ENCODE results near the gene POLR2C. TPM values are rescaled to one million over a fixed set of nuclear protein-coding genes. Genes with fewer than 3 reads are reported as not detected.

Gene POLR2C
- total RNA-seq, 1 donor from 2014 or later = 37.3 TPM

DNA sequence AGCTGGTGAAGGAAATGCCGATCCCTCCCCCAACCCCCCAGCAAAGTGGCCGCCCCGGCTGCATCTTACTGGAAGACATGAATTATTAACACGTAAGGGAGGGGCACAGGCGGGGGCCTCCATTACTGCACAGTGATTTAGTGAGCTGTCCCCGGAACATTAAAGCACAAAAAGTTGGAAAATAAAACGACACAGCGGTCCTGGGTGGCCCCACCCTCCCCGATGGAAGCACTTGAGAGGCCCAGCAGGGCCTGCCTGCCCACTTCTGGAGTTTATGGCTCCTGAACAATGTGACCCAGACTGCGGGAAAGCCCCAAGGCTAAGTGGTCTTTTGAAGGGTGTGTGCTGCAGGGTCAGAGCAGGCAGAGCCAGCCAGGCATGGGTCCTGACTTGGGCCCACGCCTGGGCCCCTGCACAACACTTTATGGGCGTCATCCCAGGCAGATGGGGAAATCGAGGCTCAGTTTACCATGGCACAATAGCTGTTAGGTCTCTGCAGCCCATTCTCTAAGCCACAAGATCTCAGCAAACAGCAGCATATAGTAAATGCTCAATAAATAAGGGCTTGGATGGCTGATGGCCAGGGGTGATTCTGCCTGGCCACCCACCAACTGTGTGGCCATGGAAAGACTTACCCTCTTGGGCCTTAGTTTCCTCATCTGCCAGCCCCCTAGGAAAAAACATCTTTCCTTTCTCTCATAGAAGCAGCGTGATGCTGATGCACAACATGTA lies 51.1 kb downstream of the POLR2C start:
- intact Hi-C loops (cut with micrococcal nuclease) = loop anchor here (10.0 kb wide), 1 partner anchor 49 kb away; the partner anchor contains the start of gene POLR2C
- ATAC-seq (no peak), DNase-seq (no peak)

DNA sequence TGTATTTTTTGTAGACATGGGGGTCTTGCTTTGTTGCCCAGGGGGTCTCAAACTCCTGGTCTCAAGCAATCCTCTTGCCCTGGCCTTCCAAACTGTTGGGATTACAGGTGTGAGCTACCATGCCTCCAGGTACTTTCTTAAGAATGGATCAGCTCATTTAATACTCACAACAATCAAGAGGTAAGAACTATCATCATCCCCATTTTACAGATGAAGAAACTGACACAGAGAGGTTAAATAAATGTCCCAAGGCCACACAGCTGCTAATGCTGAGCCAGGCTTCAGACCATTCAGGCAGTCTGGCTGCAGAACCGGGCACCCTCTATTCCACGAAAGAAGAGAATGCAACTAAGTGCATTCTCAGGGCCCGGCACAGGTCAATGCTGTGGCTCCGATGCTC lies 51.9 kb downstream of the POLR2C start:
- DNase-seq (no peak), ATAC-seq (no peak)
- intact Hi-C loops (cut with micrococcal nuclease) = loop anchor here (10.0 kb wide), 1 partner anchor 50 kb away; the partner anchor contains the start of gene POLR2C

DNA sequence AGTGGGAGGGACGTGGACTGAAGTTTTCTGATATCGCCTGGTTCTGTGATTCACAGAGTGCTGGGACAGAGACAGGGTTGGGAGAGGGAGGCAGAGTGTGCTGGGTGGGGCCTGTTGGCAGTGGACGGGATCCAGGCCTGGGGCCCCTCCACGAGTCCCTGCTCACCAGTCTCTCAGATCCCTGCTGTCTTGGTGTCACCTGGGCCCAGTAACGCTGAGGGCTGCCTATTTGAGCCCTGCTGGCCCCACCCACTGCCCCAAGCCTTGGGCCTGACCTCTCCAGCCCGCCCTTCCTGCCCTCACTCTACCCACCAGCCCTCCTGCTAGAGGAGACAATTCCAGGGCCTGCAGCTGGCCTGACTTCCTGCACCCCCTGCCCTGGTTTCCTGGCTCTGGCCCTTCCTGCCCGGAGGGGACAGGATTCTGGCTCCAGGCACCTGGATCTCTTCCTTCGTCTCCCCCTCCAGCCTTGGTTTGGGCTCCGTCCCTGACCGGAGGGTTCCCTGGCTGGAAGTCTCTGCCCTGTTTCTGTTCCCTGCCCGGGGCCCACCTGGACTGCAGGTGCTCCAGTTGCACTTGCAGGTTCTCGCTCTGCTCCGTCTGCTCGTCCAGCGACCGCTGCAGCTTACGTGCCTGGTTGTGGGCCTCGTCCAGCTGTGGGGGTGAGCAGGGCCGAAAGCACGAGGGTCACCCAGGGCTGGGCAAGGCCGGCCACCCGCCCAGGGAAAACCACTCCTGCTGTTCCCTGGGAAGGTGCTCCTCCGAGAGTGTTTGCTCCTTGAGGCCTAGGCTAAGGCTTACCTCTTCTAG lies 52.5 kb downstream of the POLR2C start:
- DNase-seq = no peak
- intact Hi-C loops (cut with micrococcal nuclease) = loop anchor here (10.0 kb wide), 1 partner anchor 50 kb away; the partner anchor contains the start of gene POLR2C
- ATAC-seq = peak; percentile 31

DNA sequence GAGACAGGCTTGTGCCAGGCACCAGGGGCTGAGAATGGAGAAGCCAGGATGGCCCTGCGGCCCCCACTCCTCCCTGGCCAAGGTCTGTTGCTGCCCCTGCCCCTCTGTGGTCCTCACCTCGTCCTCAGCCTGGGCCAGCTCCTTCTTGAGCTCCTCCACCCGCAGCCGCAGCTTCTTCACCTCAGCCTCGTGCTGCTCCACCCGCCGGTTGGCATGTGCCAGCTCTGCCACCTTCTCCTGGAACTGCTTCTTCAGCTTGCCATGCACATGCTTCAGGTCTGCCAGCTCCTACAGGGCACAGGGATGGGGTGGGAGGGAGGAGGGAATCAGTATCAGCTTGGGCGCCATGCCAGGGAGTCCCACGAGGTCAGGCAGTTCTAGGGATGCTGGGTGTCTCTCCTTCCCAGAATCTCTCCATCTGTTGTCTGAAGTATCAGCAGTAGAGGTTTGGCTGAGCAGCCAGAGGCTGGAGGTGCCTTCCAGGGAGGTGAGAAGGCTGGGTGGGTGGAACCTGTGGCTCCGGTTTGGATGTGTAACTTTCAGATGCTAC lies 53.8 kb downstream of the POLR2C start:
- no peak for DNase-seq
- intact Hi-C loops (cut with micrococcal nuclease) = loop anchor here (10.0 kb wide), 1 partner anchor 51 kb away; the partner anchor contains the start of gene POLR2C
- ATAC-seq = no peak

DNA sequence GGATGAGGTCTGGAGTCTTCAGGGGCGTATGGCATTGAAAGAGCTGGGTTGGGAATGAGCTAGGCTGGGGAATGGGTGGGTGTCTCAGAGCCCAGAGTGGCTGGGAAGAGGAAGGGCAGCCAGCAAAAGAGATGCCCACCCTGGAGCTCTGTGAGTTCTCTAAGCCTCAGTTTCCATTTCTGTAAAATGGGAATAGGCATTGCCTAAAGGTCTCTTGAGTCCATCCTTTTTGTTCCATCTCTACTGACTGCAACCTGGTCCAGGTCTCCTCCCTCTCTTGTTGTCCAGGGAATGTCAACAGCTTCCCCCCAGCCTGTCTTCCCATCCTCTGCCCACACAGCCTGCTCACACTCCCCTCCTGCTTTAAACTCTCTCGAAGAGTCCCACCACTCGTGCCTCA lies 54.3 kb downstream of the POLR2C start:
- intact Hi-C loops (cut with micrococcal nuclease) = loop anchor here (10.0 kb wide), 1 partner anchor 52 kb away; the partner anchor contains the start of gene POLR2C
- no peak for ATAC-seq
- DNase-seq = no peak

DNA sequence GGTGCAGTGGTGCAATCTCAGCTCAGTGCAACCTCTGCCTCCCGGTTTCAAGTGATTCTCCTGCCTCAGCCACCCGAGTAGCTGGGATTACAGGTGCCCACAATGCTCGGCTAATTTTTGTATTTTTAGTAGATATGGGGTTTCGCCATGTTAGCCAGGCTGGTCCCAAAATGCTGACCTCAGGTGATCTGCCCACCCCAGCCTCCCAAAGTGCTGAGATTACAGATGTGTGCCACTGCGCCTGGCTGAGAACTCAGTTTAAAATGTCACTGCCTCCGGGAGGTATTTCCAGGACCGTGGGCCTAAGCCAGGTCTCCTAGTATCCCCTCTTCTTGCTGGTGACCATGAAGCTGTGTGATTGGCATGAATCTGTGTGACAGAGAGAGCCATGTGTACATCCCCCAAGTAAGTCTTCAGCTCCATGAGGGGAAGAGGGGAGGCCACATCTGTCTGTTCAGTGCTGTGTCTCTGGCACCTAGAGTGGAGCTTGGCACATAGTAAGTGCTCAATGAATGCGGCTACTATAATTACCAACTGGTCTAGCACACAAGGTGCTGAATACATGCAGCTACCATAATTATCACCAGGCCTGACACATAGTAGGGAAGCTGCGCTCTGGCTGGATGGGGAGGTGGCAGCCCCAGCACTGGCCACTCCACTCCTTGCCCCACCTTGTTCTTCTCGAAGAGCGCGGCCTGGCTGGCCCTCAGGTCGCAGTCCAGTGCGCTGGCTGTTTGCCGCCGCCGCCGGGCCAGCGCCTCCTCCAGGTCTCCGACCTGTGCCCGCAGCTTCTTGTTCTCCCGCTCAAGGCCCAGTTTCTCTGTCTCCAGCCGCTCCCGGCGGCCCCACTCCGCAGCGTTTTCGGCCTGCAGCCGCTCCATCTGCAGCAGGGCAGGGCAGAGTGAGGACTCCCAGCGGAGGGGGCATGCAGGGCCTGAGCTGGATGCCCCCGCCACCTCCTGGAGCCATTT lies 55.2 kb downstream of the POLR2C start:
- ATAC-seq = no peak
- DNase-seq = no peak
- intact Hi-C loops (cut with micrococcal nuclease) = loop anchor here (10.0 kb wide), 1 partner anchor 53 kb away; the partner anchor contains the start of gene POLR2C

DNA sequence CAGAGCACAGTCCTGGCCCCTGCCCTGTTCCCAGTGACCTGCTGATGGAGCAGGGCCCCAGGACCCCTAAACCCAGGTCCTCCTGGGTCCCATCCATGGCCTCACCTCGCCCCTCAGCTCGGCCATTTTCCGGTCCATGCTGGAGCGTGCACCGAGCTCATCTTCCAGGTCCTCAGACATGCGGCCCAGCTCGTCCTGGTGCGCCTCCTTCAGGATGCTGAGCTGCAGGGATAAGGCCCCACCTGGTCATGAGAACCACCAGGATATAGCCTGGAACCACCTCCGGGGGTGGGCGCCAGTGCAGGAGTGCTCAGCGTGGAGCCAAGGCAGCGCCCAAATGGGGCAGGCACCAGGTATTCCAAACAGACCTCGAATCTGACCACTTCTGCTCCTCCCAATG lies 56.0 kb downstream of the POLR2C start:
- DNase-seq (no peak), ATAC-seq (no peak)
- intact Hi-C loops (cut with micrococcal nuclease) = loop anchor here (10.0 kb wide), 1 partner anchor 54 kb away; the partner anchor contains the start of gene POLR2C

DNA sequence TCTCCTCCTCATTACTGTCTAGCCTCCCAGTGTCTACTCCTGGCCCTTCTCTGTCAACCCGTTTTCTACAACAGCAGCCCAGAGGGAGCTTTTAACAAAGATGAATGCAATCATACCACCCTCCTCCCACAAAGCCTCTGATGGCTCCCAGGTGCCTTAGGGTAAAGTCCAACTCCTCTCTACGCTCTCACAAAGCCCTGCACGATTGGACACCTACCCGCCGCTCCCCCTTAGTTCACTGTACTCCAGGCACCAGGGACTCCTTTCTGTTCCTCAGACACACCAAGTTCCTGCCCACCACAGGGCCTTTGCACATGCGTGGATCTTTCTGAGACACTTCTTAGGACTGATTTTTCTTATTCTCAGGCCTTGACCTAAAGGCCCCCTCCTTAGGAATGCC lies 56.4 kb downstream of the POLR2C start:
- no peak for DNase-seq
- intact Hi-C loops (cut with micrococcal nuclease) = loop anchor here (10.0 kb wide), 1 partner anchor 54 kb away; the partner anchor contains the start of gene POLR2C
- ATAC-seq = no peak

DNA sequence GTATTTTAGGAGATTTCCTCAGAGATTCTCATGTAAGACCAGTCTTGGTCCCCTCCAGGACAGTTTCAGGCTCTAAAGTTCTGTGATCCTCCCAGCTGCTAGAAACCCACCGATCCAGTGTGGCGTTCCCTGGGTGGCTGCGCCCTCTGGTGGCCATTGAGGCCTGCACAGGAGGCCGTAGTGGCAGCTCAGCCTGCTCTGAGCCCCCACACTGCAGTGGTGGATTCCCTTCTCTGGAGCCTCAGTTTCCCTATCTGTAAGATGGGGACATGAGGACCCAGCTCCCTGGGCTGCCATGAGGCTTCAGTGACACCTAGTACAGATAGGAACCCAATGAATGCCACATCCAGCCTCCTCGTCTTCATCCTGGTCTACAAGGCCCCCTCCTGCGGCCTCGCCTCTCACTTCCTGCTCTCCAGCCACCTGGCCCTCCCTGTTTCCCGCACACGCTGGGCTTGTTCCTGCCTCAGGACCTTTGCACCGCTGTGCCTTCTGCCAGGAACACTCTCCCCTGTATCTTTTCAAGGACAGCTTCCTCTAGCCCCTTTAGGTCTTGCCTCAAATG lies 57.4 kb downstream of the POLR2C start:
- ATAC-seq = peak; percentile 81
- intact Hi-C loops (cut with micrococcal nuclease) = loop anchor here (10.0 kb wide), 1 partner anchor 55 kb away; the partner anchor contains the start of gene POLR2C
- peak; percentile 89 for DNase-seq

Other genes with a start within 250 kb of the POLR2C start
- gene ARL2BP, start 217.4 kb upstream of the POLR2C start, total RNA-seq = 60.3 TPM
- gene PLLP, start 178.0 kb upstream of the POLR2C start, total RNA-seq = 3.1 TPM
- not detected for gene CCL22, start 103.9 kb upstream of the POLR2C start, total RNA-seq
- 11.7 TPM for gene CX3CL1, start 90.2 kb upstream of the POLR2C start, total RNA-seq
- not detected for gene CCL17, start 57.9 kb upstream of the POLR2C start, total RNA-seq
- gene CIAPIN1, start 15.3 kb upstream of the POLR2C start, total RNA-seq = 52.2 TPM
- 205 TPM for gene COQ9, start 15.2 kb upstream of the POLR2C start, total RNA-seq
- 9.1 TPM for gene DOK4, start 23.8 kb downstream of the POLR2C start, total RNA-seq
- gene CCDC102A, start 73.9 kb downstream of the POLR2C start, total RNA-seq = 13.2 TPM
- gene ADGRG5, start 80.0 kb downstream of the POLR2C start, total RNA-seq = not detected
- 18.6 TPM for gene ADGRG1, start 166.0 kb downstream of the POLR2C start, total RNA-seq
- gene ADGRG3, start 205.6 kb downstream of the POLR2C start, total RNA-seq = 0.82 TPM
- gene DRC7, start 232.1 kb downstream of the POLR2C start, total RNA-seq = not detected